OCI-LY3 (cell line): ENCODE data around the gene ITGA2.

Experiments used
- H2AFZ ChIP-seq: fragments of 200-600, 300-600 bp; shearing (Covaris generic); 2 replicates; pipeline ENCODE4 v1.6.0; 2014; ENCODE audit warnings: antibody characterized with exemption, low read depth, low read length
- H3K27ac ChIP-seq: fragments of 200-600, 300-600 bp; sonication (generic); 2 replicates; pipeline ENCODE4 v1.5.1; 2014; ENCODE audit warnings: mild to moderate bottlenecking, low read length, moderate library complexity, mixed read lengths
- H3K27me3 ChIP-seq: fragments of 200-600, 300-600 bp; sonication (generic); 2 replicates; pipeline ENCODE4 v1.6.1; 2014; ENCODE audit warnings: low read depth, low read length, mixed read lengths
- H3K36me3 ChIP-seq: fragments of 200-600, 300-600 bp; sonication (generic); replicated peaks from 2 replicates; pipeline ENCODE3; 2014; ENCODE audit warnings: low read depth, low read length, mixed read lengths
- H3K4me1 ChIP-seq: fragments of 300-600, 200-600 bp; sonication (generic); 2 replicates; pipeline ENCODE4 v1.6.1; 2014; ENCODE audit warnings: low read length, mixed read lengths
- H3K4me2 ChIP-seq: fragments of 200-600, 300-600 bp; sonication (generic); 2 replicates; pipeline ENCODE4 v1.6.1; 2014; ENCODE audit warnings: low read length, mixed read lengths
- H3K4me3 ChIP-seq: fragments of 300-600, 200-600 bp; sonication (generic); 2 replicates; pipeline ENCODE4 v1.5.1; 2014; ENCODE audit warnings: antibody characterized with exemption, mild to moderate bottlenecking, low read length, moderate library complexity
- H3K79me2 ChIP-seq: fragments of 300-600, 200-600 bp; shearing (Covaris generic); 2 replicates; pipeline ENCODE4 v1.6.1; 2014; ENCODE audit warnings: mild to moderate bottlenecking, low read length, mixed read lengths
- H3K9ac ChIP-seq: fragments of 300-600, 200-600 bp; shearing (Covaris generic); 2 replicates; pipeline ENCODE4 v1.6.0; 2014; ENCODE audit warnings: mild to moderate bottlenecking, low read length, moderate library complexity
- H3K9me3 ChIP-seq: fragments of 200-600, 300-600 bp; shearing (Covaris generic); 2 replicates; pipeline ENCODE4 v1.6.1; 2014; ENCODE audit warnings: low read length, mixed read lengths; ENCODE audit not compliant: insufficient read depth
- H4K20me1 ChIP-seq: fragments of 200-600, 300-600 bp; sonication (generic); 2 replicates; pipeline ENCODE4 v1.6.1; 2016; ENCODE audit warnings: low read length, mixed read lengths; ENCODE audit not compliant: insufficient read depth
- CTCF ChIP-seq: fragments of 200-600, 300-600 bp; sonication (generic); IDR thresholded peaks from 2 replicates; pipeline ENCODE4 v1.5.1; 2014; ENCODE audit warnings: antibody characterized with exemption, low read length, low read depth
- EZH2phosphoT487 ChIP-seq: fragments of 200-600 bp; shearing (Covaris generic); IDR thresholded peaks from 2 replicates; pipeline ENCODE4 v1.6.1; 2018; ENCODE audit warnings: antibody characterized with exemption, mixed run types, low read depth

Gene ITGA2

GRCh38 chr5:53017383-53017782 lies 28.2 kb downstream of the ITGA2 start:
- Histone ChIP-seq H3K79me2 (peaks cover 20% of the 10 kb centered on the region; the same call in 1 of the 2 replicates), H3K4me2 (no peak overlapping the region), H3K9ac (no peak overlapping the region), H4K20me1 (no peaks in the 10 kb centered on the region), H3K4me3 (no peak overlapping the region), H3K36me3 (peaks cover 9% of the 10 kb centered on the region), H3K27me3 (no peaks in the 10 kb centered on the region), H3K4me1 (peaks cover 24% of the 10 kb centered on the region), H3K27ac (no peak overlapping the region), H2AFZ (no peak overlapping the region), H3K9me3 (no peaks in the 10 kb centered on the region)
- TF ChIP-seq EZH2phosphoT487, result no peak
- no peak for TF ChIP-seq CTCF

GRCh38 chr5:53017794-53018391 lies 28.7 kb downstream of the ITGA2 start:
- no peaks in the 10 kb centered on the region for H3K27me3 ChIP-seq
- no peak overlapping the region for H3K4me3 ChIP-seq
- H2AFZ ChIP-seq, result no peak overlapping the region
- H3K9me3 ChIP-seq, result no peaks in the 10 kb centered on the region
- no peak overlapping the region for H3K27ac ChIP-seq
- TF ChIP-seq CTCF, result no peak
- TF ChIP-seq EZH2phosphoT487, result no peak
- H3K36me3 ChIP-seq, result peaks cover 9% of the 10 kb centered on the region
- no peak overlapping the region for H3K4me2 ChIP-seq
- H3K79me2 ChIP-seq, result peaks cover 20% of the 10 kb centered on the region; the same call in 1 of the 2 replicates
- no peak overlapping the region for H3K9ac ChIP-seq
- H4K20me1 ChIP-seq, result no peaks in the 10 kb centered on the region
- H3K4me1 ChIP-seq, result peaks cover 29% of the 10 kb centered on the region

- H3K9me3 ChIP-seq, result no peaks in the 10 kb centered on the region
- no peak overlapping the region for H3K9ac ChIP-seq
- H3K27me3 ChIP-seq, result no peaks in the 10 kb centered on the region
- H3K36me3 ChIP-seq, result peaks cover 9% of the 10 kb centered on the region
- H3K4me1 ChIP-seq, result peaks cover 42% of the 10 kb centered on the region
- H3K27ac ChIP-seq, result no peak overlapping the region
- TF ChIP-seq EZH2phosphoT487 (no peak), CTCF (no peak)
- H4K20me1 ChIP-seq, result no peaks in the 10 kb centered on the region
- no peak overlapping the region for H3K4me2 ChIP-seq
- no peak overlapping the region for H2AFZ ChIP-seq
- no peak overlapping the region for H3K4me3 ChIP-seq
- H3K79me2 ChIP-seq, result peaks cover 20% of the 10 kb centered on the region; the same call in 1 of the 2 replicates
These were observed 30.2 kb downstream of the ITGA2 start for GRCh38 chr5:53019320-53019719.

GRCh38 chr5:53022930-53023511 lies 33.9 kb downstream of the ITGA2 start:
- Histone ChIP-seq H3K27ac (no peak overlapping the region), H3K9ac (no peak overlapping the region), H3K4me2 (peak overlapping the region; percentile 61; the same call in 1 of the 2 replicates), H3K79me2 (peaks cover 2% of the 10 kb centered on the region; the same call in 1 of the 2 replicates), H3K4me1 (peaks cover 40% of the 10 kb centered on the region), H3K36me3 (peaks cover 5% of the 10 kb centered on the region), H3K9me3 (no peaks in the 10 kb centered on the region), H3K4me3 (no peak overlapping the region), H4K20me1 (no peaks in the 10 kb centered on the region), H2AFZ (no peak overlapping the region), H3K27me3 (no peaks in the 10 kb centered on the region)
- TF ChIP-seq CTCF (no peak), EZH2phosphoT487 (no peak)
